EL (cell line): ENCODE results near the gene SLX4.
A peak's percentile ranks its signal among the peaks of the same experiment; 100 is the strongest.
"Not testable (repeated sequence)": the region's sequence is repeated elsewhere in the genome, so short reads cannot be mapped to it uniquely, and the experiment has no call there.

Experiments
- DNase-seq: peaks from one replicate; pipeline ENCODE4 v3.0.0-alpha.2; 2016

SLX4 gene

GRCh38 chr16:3641801-3642396 is 30.5 kb upstream of the SLX4 start:
- no peak for DNase-seq

- DNase-seq = no peak
Measured at GRCh38 chr16:3640632-3641501, 29.5 kb upstream of the SLX4 start.

- DNase-seq = no peak
Measured at GRCh38 chr16:3640207-3640606, 28.8 kb upstream of the SLX4 start.

GRCh38 chr16:3638916-3639644 is 27.7 kb upstream of the SLX4 start:
- DNase-seq = no peak

GRCh38 chr16:3637371-3637923 is 26.0 kb upstream of the SLX4 start:
- peak; percentile 19 for DNase-seq

- DNase-seq = no peak
Measured at GRCh38 chr16:3625911-3626732, 14.7 kb upstream of the SLX4 start.

GRCh38 chr16:3625331-3625730 is 13.9 kb upstream of the SLX4 start:
- no peak for DNase-seq

GRCh38 chr16:3623642-3624041 is 12.2 kb upstream of the SLX4 start:
- no peak for DNase-seq

GRCh38 chr16:3618769-3619141 is 7.3 kb upstream of the SLX4 start:
- peak; percentile 20 for DNase-seq

GRCh38 chr16:3612510-3613466 is 1.4 kb upstream of the SLX4 start:
- DNase-seq = no peak

GRCh38 chr16:3610698-3611145 is 684 bp downstream of the SLX4 start:
- peak; percentile 14 for DNase-seq

- peak; percentile 16 for DNase-seq
Measured at GRCh38 chr16:3609895-3610697, 1.3 kb downstream of the SLX4 start.

GRCh38 chr16:3608976-3609375 is 2.4 kb downstream of the SLX4 start:
- DNase-seq = not testable (repeated sequence)

- DNase-seq = no peak
Measured at GRCh38 chr16:3608069-3608468, 3.3 kb downstream of the SLX4 start.

GRCh38 chr16:3607634-3608033 is 3.8 kb downstream of the SLX4 start:
- no peak for DNase-seq

GRCh38 chr16:3607161-3607560 is 4.2 kb downstream of the SLX4 start:
- DNase-seq = no peak

- no peak for DNase-seq
Measured at GRCh38 chr16:3606441-3606840, 5.0 kb downstream of the SLX4 start.

- no peak for DNase-seq
Measured at GRCh38 chr16:3602320-3602653, 9.1 kb downstream of the SLX4 start.

- no peak for DNase-seq
Measured at GRCh38 chr16:3601614-3602319, 9.6 kb downstream of the SLX4 start.

GRCh38 chr16:3599922-3600321 is 11.5 kb downstream of the SLX4 start:
- no peak for DNase-seq
